NCI-H526 (cell line): Measurements from ENCODE around the gene CLTB.

Source experiments
- DNase-seq, 2 experiments: peaks; one replicate each; lab custom pipeline; 2025; lab: John Stamatoyannopoulos, UW

Gene CLTB

DNA sequence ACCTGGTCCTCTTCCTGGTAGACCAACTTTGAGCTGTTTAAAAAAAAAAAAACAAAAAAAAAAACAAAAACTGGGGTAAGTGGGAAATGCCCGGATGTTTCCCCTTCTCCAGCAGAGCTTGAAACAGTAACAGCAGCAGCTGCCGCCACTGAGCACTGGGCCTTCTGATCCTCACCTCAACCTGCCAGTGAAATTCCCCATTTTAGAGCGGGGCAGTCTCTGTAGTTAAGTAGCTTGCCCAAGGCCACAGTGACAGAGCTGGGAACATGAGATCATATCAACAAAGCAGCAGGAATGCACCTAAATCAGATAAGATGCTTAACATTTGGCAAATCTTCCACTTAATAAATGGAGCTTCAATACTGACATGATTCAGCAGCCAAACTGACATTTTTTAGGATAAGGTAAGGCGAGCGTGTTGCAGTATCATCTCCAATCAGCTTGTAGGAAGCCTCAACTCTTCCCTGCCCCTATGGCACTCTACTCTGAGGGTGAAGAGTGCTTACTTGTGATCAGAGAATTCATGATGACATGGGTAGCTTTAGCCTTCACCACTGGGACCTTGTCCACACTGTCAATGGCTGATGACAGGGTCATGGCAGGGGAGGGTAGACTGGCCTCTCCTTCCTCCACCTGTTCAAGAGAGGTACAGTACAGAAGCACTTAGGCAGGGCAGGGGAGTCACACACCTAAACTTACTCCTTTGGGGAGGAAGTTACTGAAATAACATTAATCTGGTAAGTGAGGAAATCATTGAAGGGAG, 64.0 kb downstream of the CLTB start:
- no peak for DNase-seq

DNA sequence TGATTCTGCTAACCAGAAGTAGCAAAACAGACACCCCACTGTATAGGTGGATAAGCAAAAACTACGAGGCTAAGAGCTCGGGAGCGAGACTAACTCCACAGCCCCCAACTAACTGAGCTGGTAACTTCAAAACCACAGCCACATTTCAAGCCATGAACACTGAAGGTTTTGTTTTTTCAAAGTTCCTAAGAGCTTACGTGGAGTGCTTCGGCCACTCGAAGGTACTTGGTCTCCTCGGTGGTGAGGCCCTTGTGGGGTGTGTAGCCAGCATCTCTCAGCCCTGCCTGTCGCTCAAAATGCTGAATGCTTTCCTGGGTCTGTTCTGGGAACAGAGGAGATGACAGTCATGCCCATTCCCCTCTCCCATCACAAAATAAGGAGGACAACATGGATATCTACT, 65.9 kb downstream of the CLTB start:
- DNase-seq = no peak

DNA sequence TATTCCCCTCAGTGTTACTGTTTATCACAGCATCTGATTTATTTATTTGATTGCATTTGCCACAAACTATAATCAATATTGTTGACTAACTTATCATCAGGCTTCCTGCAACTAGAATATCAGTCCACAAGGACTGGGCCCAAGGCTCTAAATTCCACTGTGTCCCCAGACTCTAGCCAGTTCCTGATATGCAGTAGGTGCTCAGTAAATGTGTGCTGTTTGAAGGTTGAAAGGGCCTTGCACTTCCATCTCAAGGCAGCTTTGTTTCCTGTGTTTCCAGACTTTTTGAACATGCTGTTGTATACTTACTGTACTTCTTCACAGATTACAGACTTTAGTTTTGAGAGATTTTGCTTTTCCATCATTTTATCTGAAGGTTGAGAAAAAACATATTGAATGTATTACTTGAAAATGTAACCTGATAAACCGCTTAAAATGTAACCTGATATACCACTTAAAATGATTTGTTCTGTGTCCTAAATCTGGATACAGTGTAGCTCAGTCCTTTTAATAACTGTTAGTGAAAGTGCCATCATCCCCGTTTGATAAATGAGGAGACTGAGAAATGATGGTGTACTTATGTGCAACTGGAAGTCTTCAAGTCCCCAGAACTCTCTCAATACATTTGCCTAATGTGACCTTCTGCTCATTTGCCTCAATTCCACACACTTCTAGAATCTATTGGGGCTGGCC, 73.4 kb downstream of the CLTB start:
- no peak for DNase-seq
